HepG2 (cell line): Measurements from ENCODE around the gene KIF2C. TPM values are rescaled to one million over a fixed set of nuclear protein-coding genes. Genes with fewer than 3 reads are reported as not detected.

Experiments used
- E2F5 ChIP-seq: sonication (generic); formaldehyde crosslinking; conservative IDR thresholded peaks from 2 replicates; pipeline ENCODE4 v1.4.0; 2020; ENCODE audit warnings: missing genetic modification reagents
- FIP1L1 ChIP-seq: fragments of 200-400 bp; formaldehyde crosslinking; IDR thresholded peaks from 2 replicates; pipeline ENCODE4 v1.6.1; 2018; ENCODE audit warnings: low read depth, mild to moderate bottlenecking, low read length, moderate library complexity, borderline replicate concordance; ENCODE audit not compliant: insufficient read depth
- HIC2 ChIP-seq: sonication (generic); formaldehyde crosslinking; IDR thresholded peaks from 2 replicates; pipeline ENCODE4 v1.9.0; 2022; ENCODE audit warnings: low read depth, missing genetic modification reagents
- REST ChIP-seq, 2 experiments: IDR thresholded peaks; 2 replicates each; pipeline ENCODE4 v1.6.1; 2011 to 2012; ENCODE audit warnings: low read length in 2 of 2, borderline replicate concordance in 1 of 2, low read depth in 1 of 2, mild to moderate bottlenecking in 1 of 2, moderate library complexity in 1 of 2
- SETDB1 ChIP-seq: sonication (generic); formaldehyde crosslinking; IDR thresholded peaks from 2 replicates; pipeline ENCODE4 v1.5.1; 2020; ENCODE audit warnings: missing genetic modification reagents, mild to moderate bottlenecking, borderline replicate concordance
- TBL1XR1 ChIP-seq: fragments of 150-350 bp; IDR thresholded peaks from 2 replicates; pipeline ENCODE4 v1.6.1; 2014; ENCODE audit warnings: borderline replicate concordance, low read length; ENCODE audit not compliant: partially characterized antibody
- ZBTB2 ChIP-seq: sonication (generic); formaldehyde crosslinking; IDR thresholded peaks from 2 replicates; pipeline ENCODE4 v1.8.0; 2022; ENCODE audit warnings: low read depth, missing genetic modification reagents
- ZNF431 ChIP-seq: sonication (generic); formaldehyde crosslinking; IDR thresholded peaks from 2 replicates; pipeline ENCODE4 v1.9.0; 2022; ENCODE audit warnings: missing genetic modification reagents, low read depth, mild to moderate bottlenecking, borderline replicate concordance
- ZNF598 ChIP-seq: sonication (generic); formaldehyde crosslinking; IDR thresholded peaks from 2 replicates; pipeline ENCODE4 v1.5.1; 2020; ENCODE audit warnings: mild to moderate bottlenecking, missing genetic modification reagents, borderline replicate concordance
- ZNF644 ChIP-seq: IDR thresholded peaks from 2 replicates; pipeline ENCODE4 v1.6.1; 2016; ENCODE audit warnings: low read depth
- ZNF879 ChIP-seq: sonication (generic); formaldehyde crosslinking; IDR thresholded peaks from 2 replicates; pipeline ENCODE4 v1.8.1; 2023; ENCODE audit warnings: missing genetic modification reagents
- polyA plus RNA-seq, 8 experiments: library from polyadenylated mRNA; depleted of rRNA in 3 of 8; stranded (reverse) in 7 of 8; unstranded in 1 of 8; fragments of >200 nt; fragmentation: Illumina TruSeq in 4 of 8; extraction: Trizol in 4 of 8; gene quantifications; 2 replicates each; pipeline versions ENCODE4 v1.2.1 to v1.2.3, GENCODE V29; 2011 to 2016; ENCODE audit warnings: low read depth in 4 of 8, missing spikeins in 1 of 8, mixed read lengths in 1 of 8; ENCODE audit not compliant: insufficient read depth in 1 of 8
- total RNA-seq, 5 experiments: library from RNA; depleted of rRNA; stranded (reverse); fragments of >200 nt; fragmentation: Illumina TruSeq; extraction: Trizol; gene quantifications; 2 replicates each; pipeline ENCODE4 v1.2.3, GENCODE V29; 2016; ENCODE audit warnings: low read depth in 1 of 5
- TF ChIP-seq, protein P1 (sequence below): sonication (generic); formaldehyde crosslinking; IDR thresholded peaks from 2 replicates; pipeline ENCODE4 v1.8.0; 2023; ENCODE audit warnings: mild to moderate bottlenecking, missing genetic modification reagents
- TF ChIP-seq, protein P2 (sequence below): sonication (generic); formaldehyde crosslinking; IDR thresholded peaks from 2 replicates; pipeline ENCODE4 v1.4.0; 2020; ENCODE audit warnings: missing genetic modification reagents, borderline replicate concordance

KIF2C gene
- total and polyA plus RNA-seq, 2 of the 13 experiments (the other 11 are each of a cell fraction or from before 2014, with no cell fraction given) = 29.7 to 53.7 TPM

- no peak for TF ChIP-seq ZBTB2 (CRISPR knock-in tag)
- TF ChIP-seq ZNF598 (CRISPR knock-in tag) = no peak
- no peak for TF ChIP-seq HIC2
- peak in 1 of 2 experiments; percentile 69; a peak in 1 of 4 replicates for TF ChIP-seq REST (IDR thresholded peaks at IDR 0.05; ENCODE audit: borderline replicate concordance in 1 of 2, low read depth in 1 of 2, low read length in 2 of 2)
- TF ChIP-seq ZNF644 (CRISPR knock-in tag) = no peak
- TF ChIP-seq FIP1L1 = peak; percentile 51; the same call in 1 of the 2 replicates
- TF ChIP-seq E2F5 = no peak; the same call in 1 of the 2 replicates
- peak; percentile 51 for TF ChIP-seq TBL1XR1
- TF ChIP-seq, protein P1, sequence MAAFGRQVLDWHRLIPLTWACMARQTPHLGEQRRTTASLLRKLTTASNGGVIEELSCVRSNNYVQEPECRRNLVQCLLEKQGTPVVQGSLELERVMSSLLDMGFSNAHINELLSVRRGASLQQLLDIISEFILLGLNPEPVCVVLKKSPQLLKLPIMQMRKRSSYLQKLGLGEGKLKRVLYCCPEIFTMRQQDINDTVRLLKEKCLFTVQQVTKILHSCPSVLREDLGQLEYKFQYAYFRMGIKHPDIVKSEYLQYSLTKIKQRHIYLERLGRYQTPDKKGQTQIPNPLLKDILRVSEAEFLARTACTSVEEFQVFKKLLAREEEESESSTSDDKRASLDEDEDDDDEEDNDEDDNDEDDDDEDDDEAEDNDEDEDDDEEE (CRISPR knock-in tag) = 0 out of 2 replicates have a peak, but pooled peaks have one; percentile 74
- peak; percentile 73; the same call in 1 of the 2 replicates for TF ChIP-seq ZNF879 (CRISPR knock-in tag)
- TF ChIP-seq, protein P2, sequence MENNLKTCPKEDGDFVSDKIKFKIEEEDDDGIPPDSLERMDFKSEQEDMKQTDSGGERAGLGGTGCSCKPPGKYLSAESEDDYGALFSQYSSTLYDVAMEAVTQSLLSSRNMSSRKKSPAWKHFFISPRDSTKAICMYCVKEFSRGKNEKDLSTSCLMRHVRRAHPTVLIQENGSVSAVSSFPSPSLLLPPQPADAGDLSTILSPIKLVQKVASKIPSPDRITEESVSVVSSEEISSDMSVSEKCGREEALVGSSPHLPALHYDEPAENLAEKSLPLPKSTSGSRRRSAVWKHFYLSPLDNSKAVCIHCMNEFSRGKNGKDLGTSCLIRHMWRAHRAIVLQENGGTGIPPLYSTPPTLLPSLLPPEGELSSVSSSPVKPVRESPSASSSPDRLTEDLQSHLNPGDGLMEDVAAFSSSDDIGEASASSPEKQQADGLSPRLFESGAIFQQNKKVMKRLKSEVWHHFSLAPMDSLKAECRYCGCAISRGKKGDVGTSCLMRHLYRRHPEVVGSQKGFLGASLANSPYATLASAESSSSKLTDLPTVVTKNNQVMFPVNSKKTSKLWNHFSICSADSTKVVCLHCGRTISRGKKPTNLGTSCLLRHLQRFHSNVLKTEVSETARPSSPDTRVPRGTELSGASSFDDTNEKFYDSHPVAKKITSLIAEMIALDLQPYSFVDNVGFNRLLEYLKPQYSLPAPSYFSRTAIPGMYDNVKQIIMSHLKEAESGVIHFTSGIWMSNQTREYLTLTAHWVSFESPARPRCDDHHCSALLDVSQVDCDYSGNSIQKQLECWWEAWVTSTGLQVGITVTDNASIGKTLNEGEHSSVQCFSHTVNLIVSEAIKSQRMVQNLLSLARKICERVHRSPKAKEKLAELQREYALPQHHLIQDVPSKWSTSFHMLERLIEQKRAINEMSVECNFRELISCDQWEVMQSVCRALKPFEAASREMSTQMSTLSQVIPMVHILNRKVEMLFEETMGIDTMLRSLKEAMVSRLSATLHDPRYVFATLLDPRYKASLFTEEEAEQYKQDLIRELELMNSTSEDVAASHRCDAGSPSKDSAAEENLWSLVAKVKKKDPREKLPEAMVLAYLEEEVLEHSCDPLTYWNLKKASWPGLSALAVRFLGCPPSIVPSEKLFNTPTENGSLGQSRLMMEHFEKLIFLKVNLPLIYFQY (CRISPR knock-in tag) = no peak; the same call in 1 of the 2 replicates
- TF ChIP-seq ZNF431 (CRISPR knock-in tag) = no peak
- no peak for TF ChIP-seq SETDB1 (CRISPR knock-in tag)
Observed at GRCh38 chr1:44775078-44775929, 35.7 kb downstream of the KIF2C start, which contains the start of gene RPS8 (continued).
